GM11168 (cell line): Measurements from ENCODE around the gene UBR2.

Source experiments
- in situ Hi-C: fragments of 300-500 bp; cut with MboI; formaldehyde crosslinking; loops from one replicate; pipeline ENCODE4 v1.12.0; 2022; ENCODE audit warnings: low sequenced_read_pairs; ENCODE audit not compliant: unreplicated experiment

The UBR2 gene

GRCh38 chr6:42563697-42564505 lies at the start of gene UBR2:
TSS of gene UBR2 (plus strand) at chr6:42564029. CDS start at chr6:42564320, 291 bp downstream.
- in situ Hi-C loops = no loop called here

GRCh38 chr6:42514745-42515144 lies 49.1 kb upstream of the UBR2 start:
- in situ Hi-C loops = no loop called here

GRCh38 chr6:42519779-42520178 lies 44.0 kb upstream of the UBR2 start:
- in situ Hi-C loops = no loop called here

GRCh38 chr6:42520786-42521607 lies 42.8 kb upstream of the UBR2 start:
- in situ Hi-C loops = no loop called here

DNA sequence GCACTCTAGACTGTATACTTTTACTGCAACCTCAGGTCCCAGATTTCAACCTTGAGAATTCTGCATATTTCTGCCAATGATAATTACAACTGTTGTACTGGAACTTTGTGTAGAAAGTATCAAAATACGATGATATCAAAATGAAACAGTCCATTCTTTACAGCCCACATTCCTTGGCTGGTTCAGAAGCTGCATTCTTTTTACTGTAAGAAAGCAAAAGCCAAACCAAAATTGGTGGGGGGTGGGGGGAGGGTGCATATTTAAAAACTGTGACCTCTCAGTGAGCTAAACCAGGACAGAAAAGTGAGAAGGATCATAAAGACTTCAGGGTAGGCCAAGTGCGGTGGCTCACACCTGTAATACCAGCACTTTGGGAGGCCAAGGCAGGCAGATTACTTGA lies 41.8 kb upstream of the UBR2 start:
- in situ Hi-C loops = no loop called here

DNA sequence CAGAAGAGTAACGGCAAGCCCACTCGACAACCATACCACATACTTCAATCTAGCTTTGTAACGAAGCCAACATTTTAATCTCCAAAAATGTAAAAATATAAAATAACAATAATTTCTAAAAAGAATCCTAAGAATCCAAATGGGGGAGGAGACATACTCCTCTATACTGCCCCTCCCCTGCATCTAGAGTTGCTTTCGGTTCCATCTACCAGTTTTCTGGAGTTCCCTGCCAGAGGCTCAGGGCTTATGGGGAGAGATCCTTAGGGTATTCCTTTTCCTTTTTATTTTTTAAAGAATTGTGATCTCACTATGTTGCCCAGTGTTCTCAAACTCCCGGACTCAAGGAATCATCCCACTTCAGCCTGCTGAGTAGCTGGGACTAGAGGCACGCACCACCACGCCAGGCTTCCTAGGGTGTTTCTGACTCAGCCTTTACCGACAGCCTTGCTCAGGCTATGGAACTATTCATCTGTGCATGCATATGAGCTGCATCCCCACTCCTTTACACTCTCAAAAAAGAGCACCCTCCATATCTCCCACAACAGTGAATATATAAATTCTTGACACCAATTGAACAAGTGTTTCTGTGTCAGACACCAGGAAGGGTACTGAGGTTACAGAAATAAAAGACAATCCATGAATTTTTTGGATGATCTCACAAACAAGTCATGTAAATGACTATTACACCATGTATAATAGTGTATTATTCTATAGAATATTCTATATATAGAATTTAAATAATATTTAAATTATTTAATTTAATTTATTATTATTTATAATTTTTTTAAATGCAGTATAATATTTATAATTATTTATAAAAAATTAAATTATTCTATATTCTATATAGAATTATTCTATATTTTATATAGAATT lies 40.7 kb upstream of the UBR2 start:
- in situ Hi-C loops = no loop called here

DNA sequence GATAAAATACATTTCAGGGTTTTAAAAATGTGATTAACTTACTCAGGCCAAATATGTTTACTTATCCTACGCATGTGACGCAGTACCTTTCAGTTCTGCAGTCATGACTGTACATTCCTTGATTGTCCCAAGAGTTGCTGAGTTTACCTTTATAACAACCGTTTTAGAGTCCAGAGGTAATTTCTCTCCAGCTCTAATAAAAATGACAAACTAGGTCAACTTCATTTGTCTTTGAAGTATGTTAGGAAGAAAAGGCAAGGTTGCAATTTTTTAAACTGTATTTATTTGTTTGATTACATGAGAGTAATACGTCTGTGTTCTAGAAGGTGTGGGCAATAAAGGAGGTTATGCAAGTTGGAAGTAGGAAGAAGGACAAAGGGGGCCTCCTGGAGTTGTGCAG lies 38.6 kb upstream of the UBR2 start:
- in situ Hi-C loops = no loop called here

GRCh38 chr6:42526616-42527015 lies 37.2 kb upstream of the UBR2 start:
- in situ Hi-C loops = no loop called here

DNA sequence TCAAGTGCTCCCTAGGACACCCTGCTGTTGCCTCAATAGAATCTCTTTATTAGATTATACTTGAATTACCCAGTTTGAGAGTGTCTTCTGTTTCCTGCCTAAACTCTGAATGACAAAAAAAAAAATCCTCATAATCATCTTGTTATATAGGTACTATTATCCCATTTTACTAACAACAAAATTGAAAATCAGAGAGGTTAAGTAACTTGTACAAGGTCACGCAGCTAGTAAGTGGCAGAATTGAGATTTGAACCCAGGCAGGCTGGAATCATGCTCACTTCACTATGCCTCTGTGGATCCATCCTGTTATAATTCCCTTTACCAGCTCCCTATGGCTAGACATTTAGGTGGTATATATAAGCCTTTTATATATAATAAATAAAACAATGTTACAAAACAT lies 36.6 kb upstream of the UBR2 start:
- in situ Hi-C loops = no loop called here

DNA sequence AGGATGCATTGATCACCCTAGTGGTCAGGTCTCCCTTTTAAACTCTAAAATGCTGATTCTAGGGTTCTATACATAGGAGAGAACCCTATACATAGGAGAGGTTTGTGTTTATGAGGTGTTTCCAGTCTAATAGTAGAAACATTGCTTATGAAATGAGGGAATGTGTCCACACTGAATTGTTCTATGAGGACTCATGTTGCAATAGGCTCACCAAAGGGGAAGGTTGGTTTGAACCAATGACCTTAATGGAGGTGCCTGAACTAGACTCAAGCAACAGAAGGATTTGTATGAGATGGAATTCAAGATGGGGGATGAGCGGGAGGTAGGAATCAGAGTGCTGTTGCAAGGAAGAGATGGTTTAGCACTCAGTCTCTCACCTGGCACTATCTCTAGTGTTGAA lies 33.5 kb upstream of the UBR2 start:
- in situ Hi-C loops = no loop called here

DNA sequence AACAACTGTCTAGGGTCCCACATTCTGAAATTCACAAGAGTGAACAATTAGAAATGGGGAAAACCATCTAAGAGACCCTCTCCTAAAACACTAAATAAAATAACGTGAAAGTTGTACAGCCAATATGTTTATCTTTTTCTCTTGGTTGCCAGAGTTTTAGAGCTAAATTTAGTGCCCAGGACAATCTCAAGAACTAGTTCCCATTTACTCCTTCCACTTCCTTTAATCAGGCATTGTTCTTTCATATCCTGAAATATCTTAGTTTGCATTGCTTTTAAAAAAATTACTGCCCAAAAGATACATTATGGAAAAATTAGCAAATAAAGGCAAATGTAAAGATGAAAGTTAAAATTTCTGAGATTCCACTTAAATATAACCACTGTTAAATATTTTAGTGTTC lies 33.1 kb upstream of the UBR2 start:
- in situ Hi-C loops = no loop called here

GRCh38 chr6:42532038-42532669 lies 31.7 kb upstream of the UBR2 start:
- in situ Hi-C loops = no loop called here

DNA sequence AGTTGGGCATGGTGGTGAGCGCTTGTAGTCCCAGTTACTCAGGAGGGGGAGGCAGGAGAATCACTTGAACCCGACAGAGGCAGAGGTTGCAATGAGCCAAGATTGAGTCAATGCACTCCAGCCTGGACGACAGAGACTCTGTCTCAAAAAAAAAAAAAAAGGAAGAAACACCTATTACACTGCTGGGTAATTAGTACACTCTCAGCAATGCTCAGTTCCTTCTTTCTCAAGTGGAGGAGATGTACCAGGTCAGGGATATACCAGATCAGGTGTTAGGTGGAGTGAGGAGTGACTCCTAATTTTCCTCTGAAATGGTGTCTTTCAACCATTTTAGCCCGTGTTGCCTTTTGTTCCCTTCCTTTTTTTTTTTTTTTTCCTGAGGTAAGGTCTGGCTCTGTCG lies 30.0 kb upstream of the UBR2 start:
- in situ Hi-C loops = no loop called here

DNA sequence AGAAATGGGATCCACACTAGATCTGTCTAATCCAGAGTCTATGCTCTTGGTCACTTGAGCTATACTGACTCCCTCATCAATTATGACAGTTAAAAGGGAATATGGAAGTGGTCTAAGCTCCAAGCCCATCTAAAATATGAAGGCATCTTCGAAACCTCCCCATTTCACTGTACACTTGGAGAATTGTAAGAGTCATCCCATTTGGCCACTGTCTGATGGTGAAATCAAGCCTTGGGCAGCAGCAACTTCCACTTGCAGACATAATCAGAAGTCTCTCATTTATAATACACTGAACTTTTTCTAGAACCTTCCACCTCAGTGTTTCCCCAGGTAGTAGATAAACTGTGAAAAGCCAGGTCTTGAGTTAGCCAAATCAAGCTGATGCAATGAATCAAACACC lies 26.3 kb upstream of the UBR2 start:
- in situ Hi-C loops = no loop called here

DNA sequence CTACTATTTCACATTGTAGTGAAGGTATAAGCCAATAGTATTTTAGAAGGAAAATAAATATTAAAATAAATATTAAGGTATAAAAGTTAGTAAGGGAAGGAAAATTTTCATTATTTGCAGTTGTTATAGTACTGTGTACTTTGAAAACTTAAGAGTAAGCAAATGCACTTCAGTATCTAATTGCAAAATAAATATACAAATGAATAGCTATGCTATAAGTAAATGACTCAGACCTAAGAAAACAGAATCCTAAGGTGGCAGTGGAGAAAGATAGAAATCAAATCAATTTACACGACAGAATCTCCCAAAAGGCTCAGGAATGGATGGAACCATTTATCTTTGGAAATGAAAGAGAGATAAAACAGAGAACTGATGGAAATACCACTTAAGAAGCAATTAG lies 24.7 kb upstream of the UBR2 start:
- in situ Hi-C loops = no loop called here

- in situ Hi-C loops = loop anchor here (10.0 kb wide), 1 partner anchor 280 kb away; no protein-coding TSS in a partner anchor
Measured at GRCh38 chr6:42545226-42545773, 18.5 kb upstream of the UBR2 start.

DNA sequence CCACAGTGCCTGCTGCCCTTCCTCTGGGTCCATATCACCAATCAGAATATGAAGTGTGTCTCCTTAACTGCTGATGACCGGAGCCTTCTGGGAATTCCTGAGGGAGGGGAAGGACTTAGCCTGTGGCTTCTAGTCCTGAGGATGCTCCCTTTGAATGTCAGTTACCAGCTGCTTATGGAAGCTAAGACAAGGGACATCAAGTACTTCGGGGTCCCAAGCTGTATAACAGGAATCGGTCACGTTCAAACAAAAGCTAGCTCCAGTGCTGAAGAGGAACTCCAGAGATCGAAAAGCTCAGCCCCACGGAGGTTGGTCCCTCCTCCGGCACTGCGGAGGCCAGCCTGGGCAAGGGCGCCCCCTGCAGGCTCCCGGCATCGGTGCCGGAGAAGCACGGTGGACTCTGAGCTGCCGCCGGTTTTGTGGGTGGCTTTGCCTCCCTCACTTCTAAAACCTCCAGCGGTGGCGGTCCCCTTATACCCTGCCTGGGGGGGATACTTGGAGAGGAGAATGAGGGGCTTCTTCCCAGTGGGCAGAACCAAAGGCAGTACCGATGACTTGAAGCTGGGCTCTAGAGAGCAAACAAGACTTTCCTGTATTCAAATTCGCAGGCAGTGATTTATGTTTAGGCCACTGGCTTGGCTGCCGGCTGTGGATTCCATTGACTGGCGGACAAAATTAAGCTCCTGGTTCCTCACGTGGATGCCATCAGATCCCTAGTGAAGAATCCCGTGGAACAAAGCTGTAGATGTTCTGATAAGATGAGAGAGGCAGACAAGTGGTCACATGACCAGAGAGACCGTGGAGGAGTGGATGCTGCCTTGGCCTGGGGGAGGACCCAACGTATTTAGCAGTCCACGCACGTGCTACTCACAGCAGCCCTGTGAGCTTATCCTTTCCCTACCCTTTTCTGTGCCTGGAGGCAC lies 16.2 kb upstream of the UBR2 start:
- in situ Hi-C loops = loop anchor here (10.0 kb wide), 1 partner anchor 283 kb away; no protein-coding TSS in a partner anchor

DNA sequence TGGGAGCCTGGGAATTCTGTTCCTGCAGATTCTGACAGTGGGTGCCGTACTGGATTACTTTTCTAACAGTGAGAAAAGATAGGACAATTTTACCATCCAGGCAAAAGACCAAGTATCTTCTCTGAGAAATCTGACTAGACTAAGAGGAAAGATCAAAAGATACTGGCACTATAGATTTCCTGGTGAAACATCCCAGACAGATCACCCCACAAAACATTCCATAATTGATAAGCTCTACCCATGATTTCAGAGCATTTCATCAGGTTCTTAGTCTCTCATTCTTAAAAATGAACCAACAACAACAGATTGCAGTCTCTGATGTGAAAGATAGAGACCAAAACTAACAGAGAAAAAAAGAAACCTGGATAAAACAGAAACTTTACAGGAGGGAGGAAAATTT lies 13.6 kb upstream of the UBR2 start:
- in situ Hi-C loops = no loop called here

DNA sequence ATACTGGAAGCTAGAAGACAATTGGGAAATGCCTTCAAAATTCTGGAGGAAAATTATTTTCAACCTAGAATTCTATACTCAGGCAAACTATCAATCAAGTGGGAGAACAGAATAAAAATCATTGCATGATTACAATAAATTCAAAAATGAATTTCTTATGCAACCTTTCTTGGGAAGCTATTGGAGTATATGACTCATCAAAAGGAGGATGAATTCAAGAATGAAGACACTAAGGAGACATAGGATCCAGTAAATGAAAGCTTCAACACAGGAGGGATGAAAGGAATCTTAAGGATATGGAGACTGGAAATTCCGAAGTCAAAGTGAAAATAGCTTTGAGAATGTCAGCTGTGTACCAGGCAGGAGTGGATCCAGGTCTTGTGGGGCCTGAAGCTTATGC lies 12.6 kb upstream of the UBR2 start:
- in situ Hi-C loops = no loop called here
